WTC11 (cell line): Measurements from ENCODE around the gene TRMT1L. TPM values are rescaled to one million over a fixed set of nuclear protein-coding genes. Genes with fewer than 3 reads are reported as not detected.

ENCODE experiments used
- ATAC-seq: fragments of 200-7000 bp; cut with Tn5 transposase; 2 replicates; pipeline ENCODE4 v1.10.0; 2021; ENCODE audit warnings: mild to moderate bottlenecking, moderate library complexity
- CTCF ChIA-PET: fragments of 300-600 bp; sonication (Branson Sonifier 250); formaldehyde crosslinking; loops from one replicate; lab custom pipeline; 2021; ENCODE audit warnings: antibody characterized with exemption; lab: Charles Lee
- POLR2A ChIA-PET: fragments of 350-600 bp; sonication (Branson Sonifier 250); formaldehyde crosslinking; loops from one replicate; lab custom pipeline; 2021; ENCODE audit warnings: antibody characterized with exemption; lab: Charles Lee
- DNase-seq: peaks from one replicate; pipeline ENCODE4 v3.0.0; 2021; ENCODE audit warnings: low spot score
- H3K27ac Mint-ChIP-seq: 2 replicates; pipeline ENCODE4 v1.8.0; 2021; ENCODE audit warnings: mixed read lengths
- H3K27me3 Mint-ChIP-seq: 2 replicates; pipeline ENCODE4 v1.8.0; 2021; ENCODE audit warnings: low read depth, mild to moderate bottlenecking, moderate library complexity, mixed read lengths
- H3K36me3 Mint-ChIP-seq: 2 replicates; pipeline ENCODE4 v1.8.0; 2021; ENCODE audit warnings: mixed read lengths
- H3K4me1 Mint-ChIP-seq: 2 replicates; pipeline ENCODE4 v1.8.0; 2022; ENCODE audit warnings: mixed read lengths
- H3K4me3 Mint-ChIP-seq: 2 replicates; pipeline ENCODE4 v1.8.0; 2021; ENCODE audit warnings: mild to moderate bottlenecking, moderate library complexity, mixed read lengths
- H3K9me3 Mint-ChIP-seq: 2 replicates; pipeline ENCODE4 v1.8.0; 2021; ENCODE audit warnings: mixed read lengths
- ATF1 ChIP-seq: sonication (generic); formaldehyde crosslinking; IDR thresholded peaks from 2 replicates; pipeline ENCODE4 v1.8.1; 2023; ENCODE audit warnings: mild to moderate bottlenecking, moderate library complexity, missing genetic modification reagents
- CREB1 ChIP-seq: sonication (generic); formaldehyde crosslinking; IDR thresholded peaks from 2 replicates; pipeline ENCODE4 v1.8.0; 2023; ENCODE audit warnings: mild to moderate bottlenecking, missing genetic modification reagents
- ELF4 ChIP-seq: sonication (generic); formaldehyde crosslinking; IDR thresholded peaks from 2 replicates; pipeline ENCODE4 v1.8.1; 2022; ENCODE audit warnings: low read depth, mild to moderate bottlenecking, moderate library complexity, missing genetic modification reagents
- FOXJ3 ChIP-seq: sonication (generic); formaldehyde crosslinking; IDR thresholded peaks from 2 replicates; pipeline ENCODE4 v1.9.0; 2021; ENCODE audit warnings: missing genetic modification reagents, mild to moderate bottlenecking, borderline replicate concordance
- HMGA2 ChIP-seq: fragments of 250-450 bp; sonication (Bioruptor Pico); IDR thresholded peaks from 2 replicates; pipeline ENCODE4 v1.4.0; 2021; ENCODE audit warnings: mild to moderate bottlenecking, moderate library complexity
- MYBL2 ChIP-seq: sonication (generic); formaldehyde crosslinking; IDR thresholded peaks from 2 replicates; pipeline ENCODE4 v1.8.1; 2023; ENCODE audit warnings: mild to moderate bottlenecking, moderate library complexity, missing genetic modification reagents
- RORB ChIP-seq: fragments of 250-450 bp; sonication (Bioruptor Pico); IDR thresholded peaks from 2 replicates; pipeline ENCODE4 v1.9.0; 2021; ENCODE audit warnings: mild to moderate bottlenecking
- ZNF121 ChIP-seq: sonication (generic); formaldehyde crosslinking; IDR thresholded peaks from 2 replicates; pipeline ENCODE4 v1.8.0; 2023; ENCODE audit warnings: missing genetic modification reagents
- ZNF317 ChIP-seq: sonication (generic); formaldehyde crosslinking; IDR thresholded peaks from 2 replicates; pipeline ENCODE4 v1.8.1; 2023; ENCODE audit warnings: low read depth, mild to moderate bottlenecking, moderate library complexity, missing genetic modification reagents, borderline replicate concordance
- ZNF423 ChIP-seq: fragments of 250-450 bp; sonication (Bioruptor Pico); IDR thresholded peaks from 2 replicates; pipeline ENCODE4 v2.1.2; 2022; ENCODE audit warnings: mild to moderate bottlenecking, moderate library complexity
- ZNF671 ChIP-seq: fragments of 250-450 bp; sonication (Bioruptor Pico); IDR thresholded peaks from 2 replicates; pipeline ENCODE4 v1.8.0; 2021; ENCODE audit warnings: mild to moderate bottlenecking
- total RNA-seq: library from RNA; stranded (reverse); gene quantifications from 3 replicates; pipeline ENCODE4 v1.2.3, GENCODE V29; 2021
- TF ChIP-seq, protein P1 (sequence below): sonication (generic); formaldehyde crosslinking; IDR thresholded peaks from 2 replicates; pipeline ENCODE4 v1.8.1; 2023; ENCODE audit warnings: mild to moderate bottlenecking, missing genetic modification reagents
- TF ChIP-seq, protein P2 (sequence below): sonication (generic); formaldehyde crosslinking; IDR thresholded peaks from 2 replicates; pipeline ENCODE4 v1.8.0; 2022; ENCODE audit warnings: mild to moderate bottlenecking, missing genetic modification reagents
- TF ChIP-seq, protein P3 (sequence below): sonication (generic); formaldehyde crosslinking; IDR thresholded peaks from 2 replicates; pipeline ENCODE4 v1.8.0; 2022; ENCODE audit warnings: mild to moderate bottlenecking, missing genetic modification reagents
- TF ChIP-seq, protein P4 (sequence below): sonication (generic); formaldehyde crosslinking; conservative IDR thresholded peaks from 2 replicates; pipeline ENCODE4 v1.8.1; 2023; ENCODE audit warnings: mild to moderate bottlenecking, low read depth, missing genetic modification reagents, moderate library complexity
- TF ChIP-seq, protein P5 (sequence below): sonication (generic); formaldehyde crosslinking; IDR thresholded peaks from 2 replicates; pipeline ENCODE4 v1.8.0; 2023; ENCODE audit warnings: missing genetic modification reagents
- TF ChIP-seq, protein P6 (sequence below): sonication (generic); formaldehyde crosslinking; IDR thresholded peaks from 2 replicates; pipeline ENCODE4 v1.8.0; 2022; ENCODE audit warnings: mild to moderate bottlenecking, missing genetic modification reagents
- TF ChIP-seq, protein P7 (sequence below): sonication (generic); formaldehyde crosslinking; IDR thresholded peaks from 2 replicates; pipeline ENCODE4 v1.8.1; 2023; ENCODE audit warnings: mild to moderate bottlenecking, missing genetic modification reagents, moderate library complexity
- TF ChIP-seq, protein P8 (sequence below): fragments of 250-450 bp; sonication (Bioruptor Pico); IDR thresholded peaks from 2 replicates; pipeline ENCODE4 v2.1.2; 2022; ENCODE audit warnings: mild to moderate bottlenecking, moderate library complexity

Gene TRMT1L
- total RNA-seq, 1 experiment from 2014 or later = 24.7 TPM

DNA sequence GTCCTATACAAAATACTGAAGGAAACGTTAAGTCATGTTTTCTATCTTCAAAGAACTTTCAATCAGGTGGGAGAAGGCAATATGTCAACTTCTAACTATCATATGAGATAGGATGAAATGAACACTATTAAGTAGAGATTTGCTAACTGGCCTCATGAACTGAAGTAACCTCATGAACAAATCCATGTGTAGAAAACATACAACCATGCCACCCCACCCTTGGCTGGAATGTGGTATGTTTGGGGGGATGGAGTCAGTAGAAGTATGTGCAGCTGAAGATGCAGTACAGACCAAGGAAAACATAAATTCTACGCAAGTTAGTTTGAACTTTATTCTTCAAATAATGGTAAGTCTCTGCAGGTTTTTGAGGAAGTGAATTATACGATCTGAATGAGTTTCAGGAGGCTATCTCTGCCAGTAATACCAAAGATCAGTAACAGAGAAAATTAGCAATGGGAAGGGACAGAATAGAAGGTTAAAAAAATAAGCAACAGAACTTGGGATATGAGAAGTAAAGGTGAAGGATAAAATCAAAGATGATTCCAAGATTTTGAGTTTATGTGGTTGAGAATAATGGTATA is 4.5 kb downstream of the TRMT1L start:
- no peak overlapping the region for H3K4me3 Mint-ChIP-seq
- H3K27ac Mint-ChIP-seq = peak overlapping the region; percentile 21; the same call in 1 of the 2 replicates
- no peak for DNase-seq
- POLR2A ChIA-PET = no interaction called here
- peaks cover 17% of the 10 kb centered on the region for H3K36me3 Mint-ChIP-seq
- H3K4me1 Mint-ChIP-seq = peaks cover 12% of the 10 kb centered on the region
- TF ChIP-seq FOXJ3 = no peak
- TF ChIP-seq, protein P1, sequence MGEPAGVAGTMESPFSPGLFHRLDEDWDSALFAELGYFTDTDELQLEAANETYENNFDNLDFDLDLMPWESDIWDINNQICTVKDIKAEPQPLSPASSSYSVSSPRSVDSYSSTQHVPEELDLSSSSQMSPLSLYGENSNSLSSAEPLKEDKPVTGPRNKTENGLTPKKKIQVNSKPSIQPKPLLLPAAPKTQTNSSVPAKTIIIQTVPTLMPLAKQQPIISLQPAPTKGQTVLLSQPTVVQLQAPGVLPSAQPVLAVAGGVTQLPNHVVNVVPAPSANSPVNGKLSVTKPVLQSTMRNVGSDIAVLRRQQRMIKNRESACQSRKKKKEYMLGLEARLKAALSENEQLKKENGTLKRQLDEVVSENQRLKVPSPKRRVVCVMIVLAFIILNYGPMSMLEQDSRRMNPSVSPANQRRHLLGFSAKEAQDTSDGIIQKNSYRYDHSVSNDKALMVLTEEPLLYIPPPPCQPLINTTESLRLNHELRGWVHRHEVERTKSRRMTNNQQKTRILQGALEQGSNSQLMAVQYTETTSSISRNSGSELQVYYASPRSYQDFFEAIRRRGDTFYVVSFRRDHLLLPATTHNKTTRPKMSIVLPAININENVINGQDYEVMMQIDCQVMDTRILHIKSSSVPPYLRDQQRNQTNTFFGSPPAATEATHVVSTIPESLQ (CRISPR knock-in tag) = no peak
- TF ChIP-seq ZNF317 (CRISPR knock-in tag) = no peak
- TF ChIP-seq, protein P2, sequence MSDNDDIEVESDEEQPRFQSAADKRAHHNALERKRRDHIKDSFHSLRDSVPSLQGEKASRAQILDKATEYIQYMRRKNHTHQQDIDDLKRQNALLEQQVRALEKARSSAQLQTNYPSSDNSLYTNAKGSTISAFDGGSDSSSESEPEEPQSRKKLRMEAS = no peak
- TF ChIP-seq, protein P3, sequence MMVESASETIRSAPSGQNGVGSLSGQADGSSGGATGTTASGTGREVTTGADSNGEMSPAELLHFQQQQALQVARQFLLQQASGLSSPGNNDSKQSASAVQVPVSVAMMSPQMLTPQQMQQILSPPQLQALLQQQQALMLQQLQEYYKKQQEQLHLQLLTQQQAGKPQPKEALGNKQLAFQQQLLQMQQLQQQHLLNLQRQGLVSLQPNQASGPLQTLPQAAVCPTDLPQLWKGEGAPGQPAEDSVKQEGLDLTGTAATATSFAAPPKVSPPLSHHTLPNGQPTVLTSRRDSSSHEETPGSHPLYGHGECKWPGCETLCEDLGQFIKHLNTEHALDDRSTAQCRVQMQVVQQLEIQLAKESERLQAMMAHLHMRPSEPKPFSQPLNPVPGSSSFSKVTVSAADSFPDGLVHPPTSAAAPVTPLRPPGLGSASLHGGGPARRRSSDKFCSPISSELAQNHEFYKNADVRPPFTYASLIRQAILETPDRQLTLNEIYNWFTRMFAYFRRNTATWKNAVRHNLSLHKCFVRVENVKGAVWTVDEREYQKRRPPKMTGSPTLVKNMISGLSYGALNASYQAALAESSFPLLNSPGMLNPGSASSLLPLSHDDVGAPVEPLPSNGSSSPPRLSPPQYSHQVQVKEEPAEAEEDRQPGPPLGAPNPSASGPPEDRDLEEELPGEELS = no peak
- TF ChIP-seq MYBL2 (CRISPR knock-in tag) = no peak
- TF ChIP-seq ZNF423 = no peak
- no peak for TF ChIP-seq ZNF671 (CRISPR knock-in tag)
- TF ChIP-seq, protein P4, sequence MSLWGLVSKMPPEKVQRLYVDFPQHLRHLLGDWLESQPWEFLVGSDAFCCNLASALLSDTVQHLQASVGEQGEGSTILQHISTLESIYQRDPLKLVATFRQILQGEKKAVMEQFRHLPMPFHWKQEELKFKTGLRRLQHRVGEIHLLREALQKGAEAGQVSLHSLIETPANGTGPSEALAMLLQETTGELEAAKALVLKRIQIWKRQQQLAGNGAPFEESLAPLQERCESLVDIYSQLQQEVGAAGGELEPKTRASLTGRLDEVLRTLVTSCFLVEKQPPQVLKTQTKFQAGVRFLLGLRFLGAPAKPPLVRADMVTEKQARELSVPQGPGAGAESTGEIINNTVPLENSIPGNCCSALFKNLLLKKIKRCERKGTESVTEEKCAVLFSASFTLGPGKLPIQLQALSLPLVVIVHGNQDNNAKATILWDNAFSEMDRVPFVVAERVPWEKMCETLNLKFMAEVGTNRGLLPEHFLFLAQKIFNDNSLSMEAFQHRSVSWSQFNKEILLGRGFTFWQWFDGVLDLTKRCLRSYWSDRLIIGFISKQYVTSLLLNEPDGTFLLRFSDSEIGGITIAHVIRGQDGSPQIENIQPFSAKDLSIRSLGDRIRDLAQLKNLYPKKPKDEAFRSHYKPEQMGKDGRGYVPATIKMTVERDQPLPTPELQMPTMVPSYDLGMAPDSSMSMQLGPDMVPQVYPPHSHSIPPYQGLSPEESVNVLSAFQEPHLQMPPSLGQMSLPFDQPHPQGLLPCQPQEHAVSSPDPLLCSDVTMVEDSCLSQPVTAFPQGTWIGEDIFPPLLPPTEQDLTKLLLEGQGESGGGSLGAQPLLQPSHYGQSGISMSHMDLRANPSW (CRISPR knock-in tag) = no peak
- no peak for TF ChIP-seq ATF1 (CRISPR knock-in tag)
- TF ChIP-seq ZNF121 = no peak
- TF ChIP-seq, protein P5, sequence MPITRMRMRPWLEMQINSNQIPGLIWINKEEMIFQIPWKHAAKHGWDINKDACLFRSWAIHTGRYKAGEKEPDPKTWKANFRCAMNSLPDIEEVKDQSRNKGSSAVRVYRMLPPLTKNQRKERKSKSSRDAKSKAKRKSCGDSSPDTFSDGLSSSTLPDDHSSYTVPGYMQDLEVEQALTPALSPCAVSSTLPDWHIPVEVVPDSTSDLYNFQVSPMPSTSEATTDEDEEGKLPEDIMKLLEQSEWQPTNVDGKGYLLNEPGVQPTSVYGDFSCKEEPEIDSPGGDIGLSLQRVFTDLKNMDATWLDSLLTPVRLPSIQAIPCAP (CRISPR knock-in tag) = no peak
- TF ChIP-seq, protein P6, sequence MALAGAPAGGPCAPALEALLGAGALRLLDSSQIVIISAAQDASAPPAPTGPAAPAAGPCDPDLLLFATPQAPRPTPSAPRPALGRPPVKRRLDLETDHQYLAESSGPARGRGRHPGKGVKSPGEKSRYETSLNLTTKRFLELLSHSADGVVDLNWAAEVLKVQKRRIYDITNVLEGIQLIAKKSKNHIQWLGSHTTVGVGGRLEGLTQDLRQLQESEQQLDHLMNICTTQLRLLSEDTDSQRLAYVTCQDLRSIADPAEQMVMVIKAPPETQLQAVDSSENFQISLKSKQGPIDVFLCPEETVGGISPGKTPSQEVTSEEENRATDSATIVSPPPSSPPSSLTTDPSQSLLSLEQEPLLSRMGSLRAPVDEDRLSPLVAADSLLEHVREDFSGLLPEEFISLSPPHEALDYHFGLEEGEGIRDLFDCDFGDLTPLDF (CRISPR knock-in tag) = no peak
- TF ChIP-seq, protein P7, sequence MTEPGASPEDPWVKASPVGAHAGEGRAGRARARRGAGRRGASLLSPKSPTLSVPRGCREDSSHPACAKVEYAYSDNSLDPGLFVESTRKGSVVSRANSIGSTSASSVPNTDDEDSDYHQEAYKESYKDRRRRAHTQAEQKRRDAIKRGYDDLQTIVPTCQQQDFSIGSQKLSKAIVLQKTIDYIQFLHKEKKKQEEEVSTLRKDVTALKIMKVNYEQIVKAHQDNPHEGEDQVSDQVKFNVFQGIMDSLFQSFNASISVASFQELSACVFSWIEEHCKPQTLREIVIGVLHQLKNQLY (CRISPR knock-in tag) = no peak
- no peak for TF ChIP-seq HMGA2 (CRISPR knock-in tag)
- no peaks in the 10 kb centered on the region for H3K9me3 Mint-ChIP-seq
- ATAC-seq = no peak
- no peaks in the 10 kb centered on the region for H3K27me3 Mint-ChIP-seq
- CTCF ChIA-PET = interaction anchor here (0.8 kb wide), 1 partner anchor 18 kb away, joined by 3 read pairs; no protein-coding TSS in a partner anchor

DNA sequence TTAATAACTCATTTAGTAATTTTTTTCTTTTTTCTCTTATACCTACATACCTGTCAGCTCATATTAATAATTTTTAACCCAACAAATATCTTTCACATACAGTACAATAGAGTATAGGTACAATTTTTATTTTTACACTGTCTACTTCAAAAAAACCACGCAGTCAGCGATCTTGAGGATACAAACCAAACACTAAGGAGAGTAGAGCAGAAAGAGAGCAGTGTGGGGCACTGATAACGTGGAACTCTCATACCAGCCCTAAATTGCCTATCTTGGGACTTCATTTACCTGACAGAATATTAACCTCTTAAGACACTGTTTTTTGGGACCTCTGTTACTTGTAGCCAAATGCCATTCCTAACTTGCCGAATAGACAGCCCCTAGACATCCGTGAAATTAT is 5.5 kb downstream of the TRMT1L start:
- ATAC-seq = no peak
- CTCF ChIA-PET = interaction anchor here (0.8 kb wide), 1 partner anchor 19 kb away, joined by 3 read pairs; no protein-coding TSS in a partner anchor
- no peak for DNase-seq
- POLR2A ChIA-PET = no interaction called here
- no peaks in the 10 kb centered on the region for H3K27me3 Mint-ChIP-seq
- TF ChIP-seq RORB (CRISPR knock-in tag) = no peak
- TF ChIP-seq ELF4 (CRISPR knock-in tag) = no peak
- TF ChIP-seq, protein P8, sequence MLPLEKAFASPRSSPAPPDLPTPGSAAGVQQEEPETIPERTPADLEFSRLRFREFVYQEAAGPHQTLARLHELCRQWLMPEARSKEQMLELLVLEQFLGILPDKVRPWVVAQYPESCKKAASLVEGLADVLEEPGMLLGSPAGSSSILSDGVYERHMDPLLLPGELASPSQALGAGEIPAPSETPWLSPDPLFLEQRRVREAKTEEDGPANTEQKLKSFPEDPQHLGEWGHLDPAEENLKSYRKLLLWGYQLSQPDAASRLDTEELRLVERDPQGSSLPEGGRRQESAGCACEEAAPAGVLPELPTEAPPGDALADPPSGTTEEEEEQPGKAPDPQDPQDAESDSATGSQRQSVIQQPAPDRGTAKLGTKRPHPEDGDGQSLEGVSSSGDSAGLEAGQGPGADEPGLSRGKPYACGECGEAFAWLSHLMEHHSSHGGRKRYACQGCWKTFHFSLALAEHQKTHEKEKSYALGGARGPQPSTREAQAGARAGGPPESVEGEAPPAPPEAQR (CRISPR knock-in tag) = no peak
- TF ChIP-seq CREB1 = no peak
- TF ChIP-seq, all 79 proteins: peak for 0
- Mint-ChIP-seq H3K36me3 (peaks cover 17% of the 10 kb centered on the region), H3K9me3 (no peaks in the 10 kb centered on the region), H3K4me1 (peaks cover 12% of the 10 kb centered on the region), H3K27ac (no peak overlapping the region), H3K4me3 (no peak overlapping the region)
